Measurements from ENCODE around the gene KRT31. TPM values are rescaled to one million over a fixed set of nuclear protein-coding genes. Genes with fewer than 3 reads are reported as not detected.

The KRT31 gene
- total RNA-seq, 1 experiment from 2014 or later: not detected

DNA sequence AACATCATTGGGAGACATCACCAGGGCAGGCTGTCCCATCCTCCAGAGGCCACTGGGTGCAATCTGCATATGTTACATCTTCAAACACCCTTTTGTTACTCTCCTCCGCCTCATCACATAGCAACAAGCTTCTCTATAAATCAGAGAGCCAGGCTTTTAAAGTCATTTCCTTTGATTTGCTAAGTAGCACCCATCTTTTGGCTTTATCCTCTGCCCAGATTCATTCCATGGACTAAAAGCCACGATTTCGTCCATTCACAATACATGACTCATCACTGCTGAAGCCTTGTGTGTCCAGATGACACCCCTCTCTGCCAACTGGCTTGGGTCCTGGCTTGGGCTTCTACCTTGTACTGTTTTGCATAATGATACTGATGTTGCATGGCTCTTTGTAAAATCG is 45.3 kb upstream of the KRT31 start:
- BruUV-seq (replicated peaks): no TSS peak
- TF ChIP-seq TCF7L2 (IDR thresholded peaks at IDR 0.05; ENCODE audit: low read depth, low read length) (no peak), POLR2AphosphoS5 (IDR thresholded peaks at IDR 0.05; ENCODE audit: low read depth, low read length) (no peak), SIN3A (IDR thresholded peaks at IDR 0.05; ENCODE audit: borderline replicate concordance, insufficient read depth, low read depth, low read length) (no peak)
- TF ChIP-seq, protein P1, sequence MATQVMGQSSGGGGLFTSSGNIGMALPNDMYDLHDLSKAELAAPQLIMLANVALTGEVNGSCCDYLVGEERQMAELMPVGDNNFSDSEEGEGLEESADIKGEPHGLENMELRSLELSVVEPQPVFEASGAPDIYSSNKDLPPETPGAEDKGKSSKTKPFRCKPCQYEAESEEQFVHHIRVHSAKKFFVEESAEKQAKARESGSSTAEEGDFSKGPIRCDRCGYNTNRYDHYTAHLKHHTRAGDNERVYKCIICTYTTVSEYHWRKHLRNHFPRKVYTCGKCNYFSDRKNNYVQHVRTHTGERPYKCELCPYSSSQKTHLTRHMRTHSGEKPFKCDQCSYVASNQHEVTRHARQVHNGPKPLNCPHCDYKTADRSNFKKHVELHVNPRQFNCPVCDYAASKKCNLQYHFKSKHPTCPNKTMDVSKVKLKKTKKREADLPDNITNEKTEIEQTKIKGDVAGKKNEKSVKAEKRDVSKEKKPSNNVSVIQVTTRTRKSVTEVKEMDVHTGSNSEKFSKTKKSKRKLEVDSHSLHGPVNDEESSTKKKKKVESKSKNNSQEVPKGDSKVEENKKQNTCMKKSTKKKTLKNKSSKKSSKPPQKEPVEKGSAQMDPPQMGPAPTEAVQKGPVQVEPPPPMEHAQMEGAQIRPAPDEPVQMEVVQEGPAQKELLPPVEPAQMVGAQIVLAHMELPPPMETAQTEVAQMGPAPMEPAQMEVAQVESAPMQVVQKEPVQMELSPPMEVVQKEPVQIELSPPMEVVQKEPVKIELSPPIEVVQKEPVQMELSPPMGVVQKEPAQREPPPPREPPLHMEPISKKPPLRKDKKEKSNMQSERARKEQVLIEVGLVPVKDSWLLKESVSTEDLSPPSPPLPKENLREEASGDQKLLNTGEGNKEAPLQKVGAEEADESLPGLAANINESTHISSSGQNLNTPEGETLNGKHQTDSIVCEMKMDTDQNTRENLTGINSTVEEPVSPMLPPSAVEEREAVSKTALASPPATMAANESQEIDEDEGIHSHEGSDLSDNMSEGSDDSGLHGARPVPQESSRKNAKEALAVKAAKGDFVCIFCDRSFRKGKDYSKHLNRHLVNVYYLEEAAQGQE (IDR thresholded peaks at IDR 0.05; ENCODE audit: insufficient read depth in 1 of 2, low read depth in 2 of 2, low read length in 1 of 2): no peak
- TF ChIP-seq, protein P2, sequence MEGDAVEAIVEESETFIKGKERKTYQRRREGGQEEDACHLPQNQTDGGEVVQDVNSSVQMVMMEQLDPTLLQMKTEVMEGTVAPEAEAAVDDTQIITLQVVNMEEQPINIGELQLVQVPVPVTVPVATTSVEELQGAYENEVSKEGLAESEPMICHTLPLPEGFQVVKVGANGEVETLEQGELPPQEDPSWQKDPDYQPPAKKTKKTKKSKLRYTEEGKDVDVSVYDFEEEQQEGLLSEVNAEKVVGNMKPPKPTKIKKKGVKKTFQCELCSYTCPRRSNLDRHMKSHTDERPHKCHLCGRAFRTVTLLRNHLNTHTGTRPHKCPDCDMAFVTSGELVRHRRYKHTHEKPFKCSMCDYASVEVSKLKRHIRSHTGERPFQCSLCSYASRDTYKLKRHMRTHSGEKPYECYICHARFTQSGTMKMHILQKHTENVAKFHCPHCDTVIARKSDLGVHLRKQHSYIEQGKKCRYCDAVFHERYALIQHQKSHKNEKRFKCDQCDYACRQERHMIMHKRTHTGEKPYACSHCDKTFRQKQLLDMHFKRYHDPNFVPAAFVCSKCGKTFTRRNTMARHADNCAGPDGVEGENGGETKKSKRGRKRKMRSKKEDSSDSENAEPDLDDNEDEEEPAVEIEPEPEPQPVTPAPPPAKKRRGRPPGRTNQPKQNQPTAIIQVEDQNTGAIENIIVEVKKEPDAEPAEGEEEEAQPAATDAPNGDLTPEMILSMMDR (IDR thresholded peaks at IDR 0.05): no peak
- in situ Hi-C loops (cut with HindIII; ENCODE audit: low pct_unique_long_range_greater_than_20kb, low sequenced_read_pairs): no loop called here
- Histone ChIP-seq H3K4me1 (ENCODE audit: control insufficient read depth, insufficient read depth, low read length) (no peaks in the 10 kb centered on the region), H3K4me3 (ENCODE audit: low read depth in 2 of 2, low read length in 2 of 2) (no peak overlapping the region), H3K9me3 (ENCODE audit: control insufficient read depth, insufficient read depth, low read depth, low read length) (no peaks in the 10 kb centered on the region), H3K36me3 (ENCODE audit: control insufficient read depth, insufficient read depth, low read length) (no peaks in the 10 kb centered on the region), H3K27me3 (ENCODE audit: control insufficient read depth, insufficient read depth, low read length) (no peaks in the 10 kb centered on the region), H3K27ac (ENCODE audit: low read length) (no peak overlapping the region)
- POLR2A ChIA-PET: no interaction called here
- no peak for DNase-seq (ENCODE audit: low read depth, low spot score)
- no peak for ATAC-seq
- intact Hi-C loops (cut with micrococcal nuclease; ENCODE audit: unreplicated experiment): loop anchor here (10.0 kb wide), 1 partner anchor 58 kb away; the partner anchor contains the start of gene KRT34
- CTCF ChIA-PET: no interaction called here

DNA sequence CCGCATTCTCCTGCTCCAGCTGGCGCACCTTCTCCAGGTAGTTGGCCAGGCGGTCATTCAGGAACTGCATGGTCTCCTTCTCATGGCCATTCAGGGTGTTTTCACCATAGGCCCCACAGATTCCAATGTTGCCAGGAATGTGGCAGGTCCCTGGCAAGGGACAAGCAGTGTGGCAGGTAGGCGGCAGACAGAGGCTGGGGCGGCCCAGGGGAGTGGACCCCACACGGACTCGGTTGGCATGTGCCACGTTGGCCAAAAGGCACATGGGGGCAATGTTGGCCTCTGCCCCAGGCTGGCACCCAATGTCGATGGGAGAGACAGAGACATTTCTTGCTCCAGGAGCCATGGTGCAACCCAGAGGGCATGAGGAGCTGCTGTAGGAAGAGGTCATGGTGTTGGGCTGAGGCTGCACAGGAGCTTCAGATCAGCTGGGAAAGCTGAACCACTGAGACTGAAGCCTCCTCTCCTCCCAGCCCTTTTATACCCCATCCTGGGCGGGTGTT is 43.2 kb upstream of the KRT31 start, which contains the start of gene KRT38:
KRT38 (minus strand) TSS at position 453 of the 503 bp plus-strand sequence; CDS start at position 391, 62 bp downstream.
- ChIA-PET POLR2A (no interaction called here), CTCF (no interaction called here)
- TF ChIP-seq POLR2AphosphoS5 (IDR thresholded peaks at IDR 0.05; ENCODE audit: low read depth, low read length): no peak
- TF ChIP-seq, protein P1 (IDR thresholded peaks at IDR 0.05; ENCODE audit: insufficient read depth in 1 of 2, low read depth in 2 of 2, low read length in 1 of 2): no peak
- no peak for TF ChIP-seq TCF7L2 (IDR thresholded peaks at IDR 0.05; ENCODE audit: low read depth, low read length)
- TF ChIP-seq SIN3A (IDR thresholded peaks at IDR 0.05; ENCODE audit: borderline replicate concordance, insufficient read depth, low read depth, low read length): no peak
- TF ChIP-seq, protein P2 (IDR thresholded peaks at IDR 0.05): no peak
- H3K36me3 ChIP-seq (ENCODE audit: control insufficient read depth, insufficient read depth, low read length): no peaks in the 10 kb centered on the region
- no peak for DNase-seq (ENCODE audit: low read depth, low spot score)
- H3K9me3 ChIP-seq (ENCODE audit: control insufficient read depth, insufficient read depth, low read depth, low read length): no peaks in the 10 kb centered on the region
- H3K27me3 ChIP-seq (ENCODE audit: control insufficient read depth, insufficient read depth, low read length): no peaks in the 10 kb centered on the region
- ATAC-seq: no peak
- BruUV-seq (replicated peaks): no TSS peak
- intact Hi-C loops (cut with micrococcal nuclease; ENCODE audit: unreplicated experiment): loop anchor here (10.0 kb wide), 1 partner anchor 56 kb away; the partner anchor contains the start of gene KRT34
- no peak within 1 kb of the TSS for H3K27ac ChIP-seq (ENCODE audit: low read length)
- in situ Hi-C loops (cut with HindIII; ENCODE audit: low pct_unique_long_range_greater_than_20kb, low sequenced_read_pairs): no loop called here
- H3K4me3 ChIP-seq (ENCODE audit: low read depth in 2 of 2, low read length in 2 of 2): no peak within 1 kb of the TSS
- no peaks in the 10 kb centered on the region for H3K4me1 ChIP-seq (ENCODE audit: control insufficient read depth, insufficient read depth, low read length)

All from Panc1 (cell line).